Measurements from ENCODE around the gene C4A.
"Not testable (repeated sequence)": the region's sequence is repeated elsewhere in the genome, so short reads cannot be mapped to it uniquely, and the experiment has no call there.

DNA sequence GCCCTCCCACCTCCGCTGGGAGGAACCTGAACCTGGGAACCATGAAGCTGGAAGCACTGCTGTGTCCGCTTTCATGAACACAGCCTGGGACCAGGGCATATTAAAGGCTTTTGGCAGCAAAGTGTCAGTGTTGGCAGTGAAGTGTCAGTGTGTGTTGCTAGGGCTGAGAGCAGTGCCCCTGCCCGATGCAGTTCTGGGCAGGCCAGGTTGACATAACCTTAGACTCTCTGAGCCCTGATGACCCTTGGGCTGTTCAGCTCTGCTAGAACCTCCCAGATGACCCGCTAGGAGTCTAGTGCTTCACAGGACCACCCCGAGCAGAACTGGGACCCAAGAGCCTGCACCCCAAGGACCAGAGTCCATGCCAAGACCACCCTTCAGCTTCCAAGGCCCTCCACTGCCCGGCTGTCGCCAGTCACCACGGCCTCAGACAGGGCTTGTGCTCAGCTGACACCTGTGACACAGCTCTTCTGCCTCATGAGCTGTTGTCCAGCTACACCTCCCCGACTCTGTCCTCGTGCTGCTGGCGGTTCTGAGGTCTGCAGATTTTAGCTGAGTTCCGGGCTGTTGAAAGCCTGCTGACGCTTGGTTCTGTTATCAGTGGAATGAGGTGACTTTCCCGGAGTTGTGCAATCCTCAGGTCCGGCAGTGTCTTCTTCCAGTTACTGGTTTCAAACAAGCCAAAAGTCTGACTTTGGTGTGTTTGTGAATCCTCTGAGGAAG, 20.9 kb downstream of the C4A start:
- TF ChIP-seq, protein P1, sequence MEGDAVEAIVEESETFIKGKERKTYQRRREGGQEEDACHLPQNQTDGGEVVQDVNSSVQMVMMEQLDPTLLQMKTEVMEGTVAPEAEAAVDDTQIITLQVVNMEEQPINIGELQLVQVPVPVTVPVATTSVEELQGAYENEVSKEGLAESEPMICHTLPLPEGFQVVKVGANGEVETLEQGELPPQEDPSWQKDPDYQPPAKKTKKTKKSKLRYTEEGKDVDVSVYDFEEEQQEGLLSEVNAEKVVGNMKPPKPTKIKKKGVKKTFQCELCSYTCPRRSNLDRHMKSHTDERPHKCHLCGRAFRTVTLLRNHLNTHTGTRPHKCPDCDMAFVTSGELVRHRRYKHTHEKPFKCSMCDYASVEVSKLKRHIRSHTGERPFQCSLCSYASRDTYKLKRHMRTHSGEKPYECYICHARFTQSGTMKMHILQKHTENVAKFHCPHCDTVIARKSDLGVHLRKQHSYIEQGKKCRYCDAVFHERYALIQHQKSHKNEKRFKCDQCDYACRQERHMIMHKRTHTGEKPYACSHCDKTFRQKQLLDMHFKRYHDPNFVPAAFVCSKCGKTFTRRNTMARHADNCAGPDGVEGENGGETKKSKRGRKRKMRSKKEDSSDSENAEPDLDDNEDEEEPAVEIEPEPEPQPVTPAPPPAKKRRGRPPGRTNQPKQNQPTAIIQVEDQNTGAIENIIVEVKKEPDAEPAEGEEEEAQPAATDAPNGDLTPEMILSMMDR (conservative IDR thresholded peaks at IDR 0.05 in 1 of 2, IDR thresholded peaks at IDR 0.05 in 1 of 2; ENCODE audit: extremely low read depth in 1 of 2, insufficient read depth in 1 of 2, low read depth in 1 of 2, low read length in 2 of 2), result not testable (repeated sequence)
- TF ChIP-seq EZH2 (IDR thresholded peaks at IDR 0.05; ENCODE audit: borderline replicate concordance, low read length), result not testable (repeated sequence)
